NB4 (cell line): Measurements from ENCODE around the gene MTR.

ENCODE experiments used
- DNase-seq: peaks from one replicate; pipeline ENCODE4 v3.0.0; 2010; ENCODE audit warnings: low read depth
- H3K4me3 ChIP-seq: one replicate; pipeline ENCODE4 v1.5.1; 2011; ENCODE audit warnings: mild to moderate bottlenecking, low read depth, low read length, moderate library complexity
- CTCF ChIP-seq: IDR thresholded peaks from one replicate; pipeline ENCODE4 v1.5.1; 2012; ENCODE audit warnings: low read depth, low read length
- MAX ChIP-seq: IDR thresholded peaks from 2 replicates; pipeline ENCODE4 v1.6.1; 2011; ENCODE audit warnings: low read depth, low read length
- MYC ChIP-seq: IDR thresholded peaks from 2 replicates; pipeline ENCODE4 v1.6.1; 2011; ENCODE audit warnings: low read depth, low read length
- POLR2A ChIP-seq: IDR thresholded peaks from 2 replicates; pipeline ENCODE4 v1.6.1; 2011; ENCODE audit warnings: mild to moderate bottlenecking; ENCODE audit not compliant: insufficient read length; ENCODE audit errors: extremely low read depth

MTR gene

GRCh38 chr1:236837897-236838296 is 42.8 kb downstream of the MTR start:
- H3K4me3 ChIP-seq = no peak overlapping the region
- TF ChIP-seq MYC = no peak
- TF ChIP-seq POLR2A = no peak
- no peak for TF ChIP-seq MAX
- no peak for TF ChIP-seq CTCF
- no peak for DNase-seq

DNA sequence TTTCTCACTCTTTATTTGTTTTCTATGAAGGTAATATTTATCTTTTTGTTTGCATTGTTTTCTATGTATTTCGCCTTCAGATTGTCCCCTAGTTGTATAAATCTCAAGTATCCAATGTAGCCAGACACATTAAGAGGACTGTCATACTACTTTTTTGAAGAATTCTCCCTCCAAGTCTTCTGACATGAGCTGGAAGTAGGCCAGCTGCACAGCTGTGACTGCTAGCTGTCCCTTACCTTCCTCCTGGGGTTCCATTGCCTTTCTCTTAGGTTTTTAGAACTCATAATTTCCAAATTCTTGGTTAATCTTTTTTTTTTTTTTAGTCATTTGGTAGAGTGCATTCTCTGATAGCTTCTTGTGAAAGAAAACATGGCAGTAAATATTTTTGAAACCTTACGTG is 46.2 kb downstream of the MTR start:
- DNase-seq = no peak
- no peak for TF ChIP-seq MAX
- no peak for TF ChIP-seq MYC
- TF ChIP-seq CTCF = no peak
- no peak for TF ChIP-seq POLR2A
- no peak overlapping the region for H3K4me3 ChIP-seq

DNA sequence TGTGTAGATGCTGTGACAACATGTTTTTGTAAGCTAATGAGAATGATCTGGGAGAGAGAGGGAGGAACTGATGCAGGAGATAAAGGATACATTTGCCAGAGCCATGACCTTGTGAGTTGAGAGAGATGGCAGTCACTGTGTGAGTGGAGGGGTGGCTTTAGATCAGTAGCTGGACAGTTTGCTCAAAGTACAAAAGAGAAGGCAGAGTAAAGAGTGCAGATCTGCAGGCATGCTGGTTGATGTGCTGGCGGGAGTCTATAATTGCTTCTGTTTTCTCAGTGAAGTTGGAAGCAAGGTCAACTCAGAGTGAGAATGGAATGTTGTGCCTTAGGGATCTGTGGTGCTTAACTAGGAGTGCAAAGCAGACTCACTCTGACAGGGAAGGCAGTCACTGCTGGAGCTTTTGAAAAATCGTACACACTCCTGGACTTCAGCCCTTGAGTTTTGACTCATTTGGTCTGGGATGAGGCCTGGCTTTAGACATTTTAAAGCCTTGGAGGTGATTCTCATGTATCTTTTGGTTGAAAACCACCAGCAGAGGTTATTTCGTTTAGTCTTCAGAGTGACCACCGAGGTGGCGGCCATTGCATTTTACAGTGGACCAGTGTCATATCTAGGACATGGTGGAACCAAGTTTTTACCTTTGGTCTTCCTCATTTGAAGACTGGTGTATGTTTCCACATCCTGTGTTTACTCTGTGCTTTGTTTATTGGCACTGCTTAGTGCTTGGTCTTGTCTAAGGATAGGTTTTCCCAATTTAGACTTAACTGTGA is 49.6 kb downstream of the MTR start:
- DNase-seq = no peak
- no peak overlapping the region for H3K4me3 ChIP-seq
- TF ChIP-seq CTCF (no peak), MYC (no peak), MAX (no peak), POLR2A (no peak)

GRCh38 chr1:236845830-236846229 is 50.7 kb downstream of the MTR start:
- no peak for TF ChIP-seq POLR2A
- TF ChIP-seq MAX = no peak
- no peak for TF ChIP-seq CTCF
- TF ChIP-seq MYC = no peak
- DNase-seq = no peak
- H3K4me3 ChIP-seq = no peak overlapping the region

- DNase-seq = peak; percentile 21
- H3K4me3 ChIP-seq = no peak overlapping the region
- no peak for TF ChIP-seq MAX
- TF ChIP-seq CTCF = no peak
- no peak for TF ChIP-seq POLR2A
- no peak for TF ChIP-seq MYC
These were observed 53.3 kb downstream of the MTR start for GRCh38 chr1:236848274-236848923.
